GM19467 (cell line): ENCODE data around the gene ZBTB12.
"Not testable (repeated sequence)": the region's sequence is repeated elsewhere in the genome, so short reads cannot be mapped to it uniquely, and the experiment has no call there.

Experiments used
- ATAC-seq: cut with Tn5 transposase; IDR thresholded peaks from one replicate; pipeline ENCODE4 v1.9.1; 2021; ENCODE audit warnings: mild to moderate bottlenecking, moderate library complexity; ENCODE audit not compliant: unreplicated experiment

The ZBTB12 gene

DNA sequence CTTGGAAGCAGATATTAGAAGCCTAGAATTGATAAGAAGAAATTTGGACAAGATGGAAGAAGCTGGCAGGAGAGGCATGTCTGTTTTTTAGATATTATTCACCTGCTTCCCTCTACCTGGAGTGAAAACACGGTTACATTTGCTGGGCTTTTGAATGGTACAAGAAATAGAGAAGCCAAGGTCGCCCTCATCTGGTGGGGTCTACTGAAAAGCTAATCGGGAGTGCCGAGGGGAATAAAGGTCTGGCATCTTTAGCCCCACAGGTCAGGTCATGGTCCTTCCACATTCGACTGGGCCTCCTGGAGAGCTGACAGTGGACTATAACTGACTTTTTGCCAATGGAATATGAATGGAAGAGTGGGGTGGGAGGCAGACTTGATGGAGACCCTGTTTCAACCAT, 21.1 kb upstream of the ZBTB12 start:
- ATAC-seq = no peak

DNA sequence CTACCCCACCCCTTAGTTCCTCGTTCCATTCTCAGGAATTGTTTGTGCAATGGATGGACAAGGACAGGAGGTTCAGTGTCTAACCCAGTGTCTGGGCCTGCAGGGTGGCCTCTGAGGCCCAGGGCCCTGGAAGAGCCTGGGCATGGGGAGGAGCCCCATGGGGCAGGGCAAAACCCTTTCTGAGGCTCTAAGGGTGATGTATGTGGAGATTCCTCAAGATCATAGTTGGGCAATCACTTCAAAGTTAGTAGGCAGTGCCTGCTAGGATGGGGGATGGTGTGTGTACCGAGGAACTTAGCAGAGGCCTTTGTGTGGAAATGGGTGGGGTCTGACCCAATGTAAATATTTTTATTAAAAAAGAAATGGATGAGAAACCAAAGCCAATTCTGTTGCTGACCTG, 18.9 kb upstream of the ZBTB12 start:
- no peak for ATAC-seq

GRCh38 chr6:31919624-31920303, 17.9 kb upstream of the ZBTB12 start:
- no peak for ATAC-seq

DNA sequence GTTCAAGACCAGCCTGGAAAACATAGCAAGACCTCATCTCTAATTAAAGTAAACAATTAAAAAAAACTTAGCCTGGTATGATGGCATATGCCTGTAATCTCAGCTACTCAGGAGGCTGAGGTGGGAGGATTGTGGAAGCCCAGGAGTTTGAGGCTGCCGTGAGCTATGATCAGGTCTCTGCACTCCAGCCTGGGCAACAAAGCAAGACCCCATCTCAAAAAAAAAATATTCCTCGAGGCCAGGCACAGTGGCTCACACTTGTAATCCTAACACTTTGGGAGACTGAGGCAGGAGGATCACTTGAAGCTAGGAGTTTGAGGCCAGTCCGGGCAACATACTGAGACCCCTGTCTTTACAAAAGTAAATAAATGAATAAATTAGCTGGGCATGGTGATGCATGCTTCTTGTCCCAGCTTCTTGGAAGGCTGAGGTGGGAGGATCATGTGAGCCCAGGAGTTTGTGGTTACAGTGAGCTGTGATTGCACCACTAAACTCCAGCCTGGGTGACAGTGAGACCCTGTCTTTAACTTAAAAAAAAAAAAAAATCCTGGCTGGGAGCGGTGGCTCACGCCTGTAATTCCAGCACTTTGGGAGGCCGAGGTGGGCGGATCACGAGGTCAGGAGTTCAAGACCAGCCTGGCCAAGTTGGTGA, 16.3 kb upstream of the ZBTB12 start:
- no peak for ATAC-seq

- ATAC-seq = no peak
These were observed 13.9 kb upstream of the ZBTB12 start for GRCh38 chr6:31915756-31916155.

GRCh38 chr6:31915351-31915750, 13.5 kb upstream of the ZBTB12 start:
- ATAC-seq = no peak

- no peak for ATAC-seq
These were observed 10.1 kb upstream of the ZBTB12 start for GRCh38 chr6:31911826-31912585.

- not testable (repeated sequence) for ATAC-seq
These were observed 7.4 kb upstream of the ZBTB12 start for GRCh38 chr6:31909298-31909697.

GRCh38 chr6:31908791-31909190, 6.9 kb upstream of the ZBTB12 start:
- no peak for ATAC-seq

- ATAC-seq = not testable (repeated sequence)
These were observed 6.4 kb upstream of the ZBTB12 start for GRCh38 chr6:31908255-31908654.

- ATAC-seq = no peak
These were observed 5.4 kb upstream of the ZBTB12 start for GRCh38 chr6:31907158-31907813.

DNA sequence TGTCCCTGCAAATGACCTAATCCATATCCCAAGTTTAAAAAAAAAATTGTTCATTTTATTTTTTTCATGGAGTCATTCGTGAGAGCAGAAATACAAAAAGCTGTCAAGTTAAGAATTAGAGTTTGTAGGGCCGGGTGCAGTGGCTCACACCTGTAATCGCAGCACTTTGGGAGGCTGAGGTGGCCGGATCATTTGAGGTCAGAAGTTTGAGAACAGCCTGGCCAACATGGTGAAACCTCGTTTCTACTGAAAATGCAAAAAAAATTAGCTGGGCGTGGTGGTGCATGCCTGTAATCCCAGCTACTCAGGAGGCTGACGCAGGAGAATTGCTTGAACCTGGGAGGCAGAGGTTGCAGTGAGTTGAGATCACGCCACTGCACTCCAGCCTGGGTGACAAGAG, 4.8 kb upstream of the ZBTB12 start:
- not testable (repeated sequence) for ATAC-seq

DNA sequence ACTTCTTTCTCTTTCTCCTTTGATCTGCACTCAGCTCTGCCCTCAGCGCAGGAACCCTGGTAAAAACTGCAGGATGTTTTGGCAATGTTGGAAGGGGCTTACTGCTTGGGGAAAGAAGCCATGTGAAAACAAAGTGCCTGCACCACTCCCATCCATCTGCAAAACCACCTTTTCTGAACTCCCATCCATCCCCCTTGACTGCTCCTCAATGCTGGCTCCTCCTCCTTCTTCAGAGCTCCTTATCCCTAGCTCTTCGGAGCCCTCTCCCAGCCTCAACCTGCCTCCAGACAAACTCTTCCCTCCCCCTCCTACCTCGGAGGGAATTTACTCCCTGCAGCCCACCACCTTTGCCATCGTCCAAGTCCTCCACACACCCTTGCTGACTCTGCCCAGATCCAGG, 4.2 kb upstream of the ZBTB12 start:
- ATAC-seq = no peak

DNA sequence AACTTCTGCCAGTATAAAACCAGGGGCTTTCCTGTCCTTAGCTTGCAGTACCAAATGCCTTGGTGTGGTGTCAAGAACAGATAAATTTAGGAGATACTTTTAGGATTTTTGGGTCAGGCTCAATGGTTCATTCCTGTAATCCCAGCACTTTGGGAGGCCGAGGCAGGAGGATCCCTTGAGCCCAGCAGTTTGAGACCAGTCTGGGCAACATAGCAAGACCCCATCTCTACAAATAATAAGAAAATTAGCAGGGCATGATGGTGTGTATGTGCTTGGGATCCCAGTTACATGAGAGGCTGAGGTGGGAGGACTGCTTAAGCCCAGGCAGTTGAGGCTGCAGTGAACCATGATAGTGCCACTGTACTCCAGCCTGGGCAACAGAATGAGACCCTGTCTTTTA, 3.2 kb upstream of the ZBTB12 start:
- no peak for ATAC-seq

DNA sequence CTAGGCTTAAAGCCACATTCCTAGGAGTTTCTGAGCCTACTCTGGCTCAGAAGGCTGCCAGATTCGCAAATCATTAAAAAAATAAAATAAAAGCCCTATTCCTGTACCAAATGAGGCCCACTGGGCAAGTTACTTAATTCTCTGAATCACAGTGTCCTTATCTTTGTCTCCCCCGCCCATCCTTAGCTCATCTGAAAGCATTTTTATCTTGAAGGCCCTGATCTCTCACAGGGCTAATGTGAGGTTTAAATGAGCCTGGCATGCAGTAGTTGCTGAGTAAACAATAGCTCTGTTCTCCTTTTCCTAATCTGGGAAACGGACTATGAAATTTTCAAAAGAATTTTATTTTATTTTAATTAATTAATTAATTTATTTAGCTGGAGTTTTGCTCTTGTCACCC, 2.1 kb upstream of the ZBTB12 start:
- ATAC-seq = no peak

- no peak for ATAC-seq
These were observed 402 bp downstream of the ZBTB12 start for GRCh38 chr6:31901415-31901952.

DNA sequence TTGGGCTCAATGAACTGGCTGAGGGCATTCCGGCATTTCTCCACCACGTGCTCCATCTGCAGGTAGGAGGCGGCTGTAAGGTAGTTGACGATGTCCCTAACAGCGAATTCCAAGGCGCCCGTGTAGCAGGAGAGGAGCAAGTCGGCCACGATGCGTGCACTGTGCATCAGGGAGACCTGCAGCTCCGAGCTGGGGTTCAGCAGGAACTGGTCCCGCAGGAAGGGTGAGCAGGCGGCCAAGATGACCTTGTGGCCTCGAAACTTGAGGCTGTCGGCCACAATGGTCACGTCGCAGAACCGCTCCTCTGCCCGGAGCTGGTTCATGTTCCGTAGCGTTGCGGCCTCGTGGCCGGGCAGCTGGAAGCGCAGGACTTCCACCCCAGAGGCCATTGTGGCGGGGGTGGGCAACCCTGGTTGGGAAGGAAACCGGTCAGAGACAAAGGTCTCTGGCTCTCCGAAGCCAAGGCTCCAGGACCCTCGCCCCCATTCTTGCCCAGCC, 920 bp downstream of the ZBTB12 start:
- no peak for ATAC-seq

GRCh38 chr6:31899882-31900722, 1.8 kb downstream of the ZBTB12 start:
- ATAC-seq = no peak

DNA sequence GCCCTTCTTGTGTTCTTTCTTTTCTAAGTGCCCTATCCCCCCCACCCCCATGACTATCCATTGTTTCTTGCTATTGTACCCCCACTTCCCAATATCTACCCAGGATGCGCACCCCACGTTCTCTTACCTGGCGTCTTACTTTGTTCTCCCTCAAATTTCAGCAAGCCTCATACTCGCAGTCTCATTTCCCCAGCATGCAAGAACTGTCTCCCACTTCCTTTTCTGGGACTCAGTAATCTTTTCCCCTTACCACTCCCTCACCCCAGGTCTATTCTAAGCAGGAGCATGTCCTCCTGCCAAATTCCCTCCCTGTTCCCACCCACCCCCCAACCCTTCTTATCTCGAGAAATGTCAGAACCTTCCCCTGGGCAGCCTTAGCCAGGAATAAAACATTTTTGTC, 2.7 kb downstream of the ZBTB12 start:
- ATAC-seq = no peak

DNA sequence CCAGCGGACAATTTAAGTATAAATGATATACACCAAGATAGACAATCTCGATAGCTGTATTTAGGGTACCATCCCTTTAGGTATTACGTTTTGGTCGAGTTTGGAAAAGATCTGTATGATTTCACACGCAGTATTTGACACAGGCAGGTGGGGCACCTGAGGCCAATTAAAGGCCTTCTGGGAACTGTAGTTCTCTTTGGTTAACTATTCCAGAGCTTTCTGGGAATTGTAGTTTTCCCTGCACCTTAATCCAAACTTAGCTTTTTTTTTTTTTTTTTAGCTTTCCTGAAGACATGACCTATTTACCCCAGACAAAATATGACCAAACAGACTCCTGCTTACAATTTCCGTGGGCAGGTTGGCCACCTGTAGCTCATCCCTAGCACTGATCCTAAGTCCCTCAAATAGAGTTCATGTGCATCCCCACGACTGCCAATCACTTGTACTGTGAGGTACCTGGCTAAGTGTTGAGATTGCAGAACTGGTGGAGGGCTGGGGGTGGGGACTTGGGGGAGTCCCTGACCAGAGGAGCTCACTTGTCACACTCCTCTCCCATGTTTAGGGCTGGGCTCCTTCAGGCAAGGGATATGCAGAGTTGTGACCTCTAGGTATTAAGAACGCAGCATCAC, 3.4 kb downstream of the ZBTB12 start:
- no peak for ATAC-seq
